GM23338 (cell line): ENCODE measurements around the gene PSMA8. TPM values are rescaled to one million over a fixed set of nuclear protein-coding genes. Genes with fewer than 3 reads are reported as not detected.
A peak's percentile ranks its signal among the peaks of the same experiment; 100 is the strongest.

Experiments
- ATAC-seq: fragments of 200-7000 bp; cut with Tn5 transposase; 3 replicates; pipeline ENCODE4 v1.9.1; 2020
- DNase-seq: peaks from one replicate; pipeline ENCODE4 v3.0.0-alpha.2; 2015; ENCODE audit warnings: low spot score
- H2AFZ ChIP-seq: fragments of 200-600 bp; sonication (generic); 2 replicates; pipeline ENCODE4 v1.8.0; 2016; ENCODE audit warnings: antibody characterized with exemption, mild to moderate bottlenecking, moderate library complexity
- H3F3A ChIP-seq: fragments of 200-600 bp; sonication (generic); replicated peaks from 2 replicates; pipeline ENCODE4 v1.8.0; 2017; ENCODE audit warnings: antibody characterized with exemption, mixed run types, low read depth
- H3K27ac ChIP-seq: fragments of 200-600 bp; sonication (generic); 2 replicates; pipeline ENCODE4 v1.6.1; 2016; ENCODE audit warnings: low read depth
- H3K27me3 ChIP-seq: fragments of 200-600 bp; sonication (generic); 2 replicates; pipeline ENCODE4 v1.8.0; 2016; ENCODE audit warnings: mild to moderate bottlenecking, mixed run types, moderate library complexity; ENCODE audit not compliant: insufficient read depth
- H3K36me3 ChIP-seq: fragments of 200-600 bp; sonication (generic); 2 replicates; pipeline ENCODE4 v1.8.0; 2016; ENCODE audit warnings: mild to moderate bottlenecking; ENCODE audit not compliant: insufficient read depth
- H3K4me1 ChIP-seq: fragments of 200-600 bp; sonication (generic); 2 replicates; pipeline ENCODE4 v1.8.0; 2016; ENCODE audit warnings: mild to moderate bottlenecking, moderate library complexity; ENCODE audit not compliant: insufficient read depth
- H3K4me2 ChIP-seq: fragments of 200-600 bp; sonication (generic); 2 replicates; pipeline ENCODE4 v1.7.1; 2017; ENCODE audit warnings: mixed run types
- H3K4me3 ChIP-seq: fragments of 200-600 bp; sonication (generic); 2 replicates; pipeline ENCODE4 v1.6.1; 2016; ENCODE audit warnings: mixed run types
- H3K79me2 ChIP-seq: fragments of 200-600 bp; sonication (generic); replicated peaks from 2 replicates; pipeline ENCODE4 v1.8.0; 2017; ENCODE audit warnings: mild to moderate bottlenecking; ENCODE audit not compliant: insufficient read depth
- H3K9me2 ChIP-seq: fragments of 200-600 bp; sonication (generic); 2 replicates; pipeline ENCODE4 v1.8.0; 2017; ENCODE audit not compliant: insufficient read depth
- H4K20me1 ChIP-seq: fragments of 200-600 bp; sonication (generic); replicated peaks from 2 replicates; pipeline ENCODE4 v1.8.0; 2017; ENCODE audit warnings: mild to moderate bottlenecking; ENCODE audit not compliant: insufficient read depth
- H3K27ac Mint-ChIP-seq: 2 replicates; pipeline ENCODE4 v1.8.0; 2020; ENCODE audit warnings: inconsistent platforms, mild to moderate bottlenecking, moderate library complexity, mixed read lengths
- H3K27me3 Mint-ChIP-seq: 3 replicates; pipeline ENCODE4 v1.8.0; 2022; ENCODE audit warnings: low read depth, mild to moderate bottlenecking, moderate library complexity, mixed read lengths, inconsistent platforms; ENCODE audit not compliant: insufficient read depth, poor library complexity
- H3K36me3 Mint-ChIP-seq: 3 replicates; pipeline ENCODE4 v1.8.0; 2021; ENCODE audit warnings: low read depth, mild to moderate bottlenecking, inconsistent platforms, moderate library complexity, mixed read lengths
- H3K4me1 Mint-ChIP-seq: 3 replicates; pipeline ENCODE4 v1.8.0; 2020; ENCODE audit warnings: mild to moderate bottlenecking, inconsistent platforms, mixed read lengths
- H3K4me3 Mint-ChIP-seq: 3 replicates; pipeline ENCODE4 v1.8.0; 2021; ENCODE audit warnings: moderate library complexity, mild to moderate bottlenecking, inconsistent platforms, mixed read lengths
- H3K9me3 Mint-ChIP-seq: 3 replicates; pipeline ENCODE4 v1.8.0; 2020; ENCODE audit warnings: moderate library complexity, mild to moderate bottlenecking, inconsistent platforms, mixed read lengths
- CREB1 ChIP-seq: fragments of 250-450 bp; sonication (Bioruptor Pico); IDR thresholded peaks from 2 replicates; pipeline ENCODE4 v1.5.0; 2020; ENCODE audit warnings: low read depth, mild to moderate bottlenecking, moderate library complexity
- EZH2 ChIP-seq: fragments of 200-600 bp; sonication (generic); IDR thresholded peaks from one replicate; pipeline ENCODE4 v1.8.0; 2017; ENCODE audit warnings: antibody characterized with exemption, mild to moderate bottlenecking, low read depth; ENCODE audit not compliant: unreplicated experiment
- NANOG ChIP-seq: IDR thresholded peaks from 2 replicates; pipeline ENCODE4 v1.6.1; 2016; ENCODE audit warnings: antibody characterized with exemption, borderline replicate concordance
- POLR2AphosphoS5 ChIP-seq: IDR thresholded peaks from 2 replicates; pipeline ENCODE4 v1.6.1; 2016; ENCODE audit warnings: antibody characterized with exemption, low read depth
- STAT1 ChIP-seq: IDR thresholded peaks from one replicate; pipeline ENCODE4 v1.6.1; 2016; ENCODE audit warnings: antibody characterized with exemption; ENCODE audit not compliant: unreplicated experiment
- ZNF114 ChIP-seq: fragments of 250-450 bp; sonication (Bioruptor Pico); IDR thresholded peaks from 2 replicates; pipeline ENCODE4 v1.5.0; 2020; ENCODE audit warnings: mild to moderate bottlenecking, moderate library complexity
- ZNF331 ChIP-seq: fragments of 250-450 bp; sonication (Bioruptor Pico); IDR thresholded peaks from 2 replicates; pipeline ENCODE4 v1.5.0; 2020; ENCODE audit warnings: low read depth, mild to moderate bottlenecking, moderate library complexity
- polyA plus RNA-seq: library from polyadenylated mRNA; unstranded; fragments of >200 nt; fragmentation: Nextera tagmentation; extraction: Ambion mirVana; gene quantifications from 2 replicates; pipeline ENCODE4 v1.2.1, GENCODE V29; 2016
- total RNA-seq: library from RNA; depleted of rRNA; stranded (reverse); fragments of >200 nt; shearing (Covaris generic); gene quantifications from 2 replicates; pipeline ENCODE4 v1.2.3, GENCODE V29; 2014
- TF ChIP-seq, protein P1 (sequence below): fragments of 250-450 bp; sonication (Bioruptor Pico); IDR thresholded peaks from 2 replicates; pipeline ENCODE4 v1.5.0; 2020; ENCODE audit warnings: mild to moderate bottlenecking, moderate library complexity
- TF ChIP-seq, protein P2 (sequence below): IDR thresholded peaks from 2 replicates; pipeline ENCODE4 v1.6.1; 2016; ENCODE audit warnings: antibody characterized with exemption

Gene PSMA8
- total and polyA plus RNA-seq, 2 experiments from 2014 or later, result not detected

DNA sequence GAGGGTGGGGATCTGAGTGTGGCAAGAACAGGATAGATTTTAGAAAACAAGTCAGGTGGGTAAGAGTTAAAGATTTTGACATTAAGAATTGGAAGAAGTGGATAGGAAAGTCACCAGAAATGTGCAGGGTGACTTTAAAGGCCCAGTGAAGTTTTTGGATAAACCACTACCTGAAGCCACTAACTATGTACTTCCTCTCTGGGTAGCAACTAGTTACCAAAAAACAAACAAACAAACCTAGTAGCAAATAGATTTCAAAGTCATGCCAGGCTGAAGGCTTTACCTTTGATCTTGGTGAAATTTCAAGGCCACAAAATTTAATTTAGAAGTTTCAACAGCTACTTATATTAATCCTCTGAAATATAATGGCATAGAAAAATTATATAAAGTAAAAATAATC is 42.5 kb downstream of the PSMA8 start (continued):
- TF ChIP-seq, protein P1, sequence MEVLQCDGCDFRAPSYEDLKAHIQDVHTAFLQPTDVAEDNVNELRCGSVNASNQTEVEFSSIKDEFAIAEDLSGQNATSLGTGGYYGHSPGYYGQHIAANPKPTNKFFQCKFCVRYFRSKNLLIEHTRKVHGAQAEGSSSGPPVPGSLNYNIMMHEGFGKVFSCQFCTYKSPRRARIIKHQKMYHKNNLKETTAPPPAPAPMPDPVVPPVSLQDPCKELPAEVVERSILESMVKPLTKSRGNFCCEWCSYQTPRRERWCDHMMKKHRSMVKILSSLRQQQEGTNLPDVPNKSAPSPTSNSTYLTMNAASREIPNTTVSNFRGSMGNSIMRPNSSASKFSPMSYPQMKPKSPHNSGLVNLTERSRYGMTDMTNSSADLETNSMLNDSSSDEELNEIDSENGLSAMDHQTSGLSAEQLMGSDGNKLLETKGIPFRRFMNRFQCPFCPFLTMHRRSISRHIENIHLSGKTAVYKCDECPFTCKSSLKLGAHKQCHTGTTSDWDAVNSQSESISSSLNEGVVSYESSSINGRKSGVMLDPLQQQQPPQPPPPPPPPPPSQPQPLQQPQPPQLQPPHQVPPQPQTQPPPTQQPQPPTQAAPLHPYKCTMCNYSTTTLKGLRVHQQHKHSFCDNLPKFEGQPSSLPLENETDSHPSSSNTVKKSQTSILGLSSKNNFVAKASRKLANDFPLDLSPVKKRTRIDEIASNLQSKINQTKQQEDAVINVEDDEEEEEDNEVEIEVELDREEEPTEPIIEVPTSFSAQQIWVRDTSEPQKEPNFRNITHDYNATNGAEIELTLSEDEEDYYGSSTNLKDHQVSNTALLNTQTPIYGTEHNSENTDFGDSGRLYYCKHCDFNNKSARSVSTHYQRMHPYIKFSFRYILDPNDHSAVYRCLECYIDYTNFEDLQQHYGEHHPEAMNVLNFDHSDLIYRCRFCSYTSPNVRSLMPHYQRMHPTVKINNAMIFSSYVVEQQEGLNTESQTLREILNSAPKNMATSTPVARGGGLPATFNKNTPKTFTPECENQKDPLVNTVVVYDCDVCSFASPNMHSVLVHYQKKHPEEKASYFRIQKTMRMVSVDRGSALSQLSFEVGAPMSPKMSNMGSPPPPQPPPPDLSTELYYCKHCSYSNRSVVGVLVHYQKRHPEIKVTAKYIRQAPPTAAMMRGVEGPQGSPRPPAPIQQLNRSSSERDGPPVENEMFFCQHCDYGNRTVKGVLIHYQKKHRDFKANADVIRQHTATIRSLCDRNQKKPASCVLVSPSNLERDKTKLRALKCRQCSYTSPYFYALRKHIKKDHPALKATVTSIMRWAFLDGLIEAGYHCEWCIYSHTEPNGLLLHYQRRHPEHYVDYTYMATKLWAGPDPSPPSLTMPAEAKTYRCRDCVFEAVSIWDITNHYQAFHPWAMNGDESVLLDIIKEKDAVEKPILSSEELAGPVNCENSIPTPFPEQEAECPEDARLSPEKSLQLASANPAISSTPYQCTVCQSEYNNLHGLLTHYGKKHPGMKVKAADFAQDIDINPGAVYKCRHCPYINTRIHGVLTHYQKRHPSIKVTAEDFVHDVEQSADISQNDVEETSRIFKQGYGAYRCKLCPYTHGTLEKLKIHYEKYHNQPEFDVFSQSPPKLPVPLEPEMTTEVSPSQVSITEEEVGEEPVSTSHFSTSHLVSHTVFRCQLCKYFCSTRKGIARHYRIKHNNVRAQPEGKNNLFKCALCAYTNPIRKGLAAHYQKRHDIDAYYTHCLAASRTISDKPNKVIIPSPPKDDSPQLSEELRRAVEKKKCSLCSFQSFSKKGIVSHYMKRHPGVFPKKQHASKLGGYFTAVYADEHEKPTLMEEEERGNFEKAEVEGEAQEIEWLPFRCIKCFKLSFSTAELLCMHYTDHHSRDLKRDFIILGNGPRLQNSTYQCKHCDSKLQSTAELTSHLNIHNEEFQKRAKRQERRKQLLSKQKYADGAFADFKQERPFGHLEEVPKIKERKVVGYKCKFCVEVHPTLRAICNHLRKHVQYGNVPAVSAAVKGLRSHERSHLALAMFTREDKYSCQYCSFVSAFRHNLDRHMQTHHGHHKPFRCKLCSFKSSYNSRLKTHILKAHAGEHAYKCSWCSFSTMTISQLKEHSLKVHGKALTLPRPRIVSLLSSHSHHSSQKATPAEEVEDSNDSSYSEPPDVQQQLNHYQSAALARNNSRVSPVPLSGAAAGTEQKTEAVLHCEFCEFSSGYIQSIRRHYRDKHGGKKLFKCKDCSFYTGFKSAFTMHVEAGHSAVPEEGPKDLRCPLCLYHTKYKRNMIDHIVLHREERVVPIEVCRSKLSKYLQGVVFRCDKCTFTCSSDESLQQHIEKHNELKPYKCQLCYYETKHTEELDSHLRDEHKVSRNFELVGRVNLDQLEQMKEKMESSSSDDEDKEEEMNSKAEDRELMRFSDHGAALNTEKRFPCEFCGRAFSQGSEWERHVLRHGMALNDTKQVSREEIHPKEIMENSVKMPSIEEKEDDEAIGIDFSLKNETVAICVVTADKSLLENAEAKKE (CRISPR knock-in tag), result no peak
- TF ChIP-seq EZH2, result no peak

DNA sequence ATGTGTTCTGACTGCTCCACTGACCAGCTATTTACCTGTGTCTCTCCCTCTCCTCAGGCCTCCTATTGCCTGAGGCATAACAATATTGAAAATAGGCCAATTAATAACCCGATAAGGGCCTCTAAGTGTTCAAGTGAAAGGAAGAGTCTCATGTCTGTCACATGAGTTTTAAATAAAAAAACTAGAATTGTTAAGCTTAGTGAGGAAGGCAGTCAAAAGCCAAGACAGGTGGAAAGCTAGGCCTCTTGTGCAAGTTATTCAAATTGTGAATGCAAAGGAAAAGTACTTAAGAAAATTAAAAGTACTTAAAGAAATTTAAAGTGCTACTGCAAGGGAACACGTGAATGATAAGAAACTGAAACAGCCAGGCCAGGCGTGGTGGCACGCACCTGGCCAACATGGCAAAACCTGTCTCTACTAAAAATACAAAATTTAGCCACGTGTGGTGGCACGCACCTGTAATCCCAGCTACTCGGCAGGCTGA is 47.7 kb downstream of the PSMA8 start:
- DNase-seq, result no peak
- no peak for TF ChIP-seq ZNF114 (CRISPR knock-in tag)
- no peak for TF ChIP-seq ZNF331 (CRISPR knock-in tag)
- TF ChIP-seq, protein P1 (CRISPR knock-in tag), result no peak
- TF ChIP-seq POLR2AphosphoS5, result no peak
- no peak for TF ChIP-seq STAT1
- TF ChIP-seq, protein P2, sequence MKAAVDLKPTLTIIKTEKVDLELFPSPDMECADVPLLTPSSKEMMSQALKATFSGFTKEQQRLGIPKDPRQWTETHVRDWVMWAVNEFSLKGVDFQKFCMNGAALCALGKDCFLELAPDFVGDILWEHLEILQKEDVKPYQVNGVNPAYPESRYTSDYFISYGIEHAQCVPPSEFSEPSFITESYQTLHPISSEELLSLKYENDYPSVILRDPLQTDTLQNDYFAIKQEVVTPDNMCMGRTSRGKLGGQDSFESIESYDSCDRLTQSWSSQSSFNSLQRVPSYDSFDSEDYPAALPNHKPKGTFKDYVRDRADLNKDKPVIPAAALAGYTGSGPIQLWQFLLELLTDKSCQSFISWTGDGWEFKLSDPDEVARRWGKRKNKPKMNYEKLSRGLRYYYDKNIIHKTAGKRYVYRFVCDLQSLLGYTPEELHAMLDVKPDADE, result no peak
- TF ChIP-seq EZH2, result no peak
- TF ChIP-seq NANOG, result no peak
- TF ChIP-seq CREB1 (CRISPR knock-in tag), result no peak

More for the DNA sequence above, 47.7 kb downstream of the PSMA8 start:
- Mint-ChIP-seq H3K9me3 (no peaks in the 10 kb centered on the region), H3K27me3 (peaks cover 3% of the 10 kb centered on the region), H3K36me3 (no peaks in the 10 kb centered on the region), H3K4me1 (no peaks in the 10 kb centered on the region), H3K27ac (no peak overlapping the region), H3K4me3 (no peak overlapping the region)
- H3K27me3 ChIP-seq, result no peaks in the 10 kb centered on the region
- H3K4me2 ChIP-seq, result no peak overlapping the region
- H4K20me1 ChIP-seq, result no peaks in the 10 kb centered on the region
- H3K27ac ChIP-seq, result no peak overlapping the region
- H3K79me2 ChIP-seq, result no peaks in the 10 kb centered on the region
- no peak overlapping the region for H3K4me3 ChIP-seq
- no peak for ATAC-seq
- H3K4me1 ChIP-seq, result no peaks in the 10 kb centered on the region
- H2AFZ ChIP-seq, result peak overlapping the region; percentile 16; the same call in 1 of the 2 replicates
- H3K36me3 ChIP-seq, result no peaks in the 10 kb centered on the region
- H3K9me2 ChIP-seq, result no peaks in the 10 kb centered on the region
- no peaks in the 10 kb centered on the region for H3F3A ChIP-seq
